ENCODE results near the gene RNF144A. TPM values are rescaled to one million over a fixed set of nuclear protein-coding genes. Genes with fewer than 3 reads are reported as not detected.

The RNF144A gene
- total and polyA plus RNA-seq, 2 donors from 2014 or later: 4.2 to 12.3 TPM

GRCh38 chr2:7060631-7061449, 143.6 kb downstream of the RNF144A start:
- Histone ChIP-seq H3K4me3 (ENCODE audit: low read length in 3 of 3) (no peak overlapping the region), H3K36me3 (ENCODE audit: control insufficient read depth in 2 of 3, insufficient read depth in 3 of 3, low read length in 3 of 3) (no peaks in the 10 kb centered on the region), H3K9ac (ENCODE audit: low read length in 3 of 3) (no peak overlapping the region), H3K27ac (ENCODE audit: low read depth in 2 of 2, low read length in 2 of 2) (peak overlapping the region in 1 of 2 donors; percentile 14), H3K4me1 (ENCODE audit: control insufficient read depth in 2 of 3, insufficient read depth in 2 of 3, low read depth in 1 of 3, low read length in 3 of 3) (no peaks in the 10 kb centered on the region), H3K9me3 (ENCODE audit: control insufficient read depth in 2 of 3, insufficient read depth in 1 of 3, low read length in 3 of 3) (no peaks in the 10 kb centered on the region), H3K27me3 (ENCODE audit: control insufficient read depth, insufficient read depth, low read length) (no peaks in the 10 kb centered on the region)
- no peak for FAIRE-seq
- TF ChIP-seq CTCF (IDR thresholded peaks at IDR 0.05; ENCODE audit: borderline replicate concordance, extremely low read depth, insufficient read depth): no peak
- intact Hi-C loops (cut with DNase I): no loop called here
- DNase-seq: peak in 3 of 5 donors; percentile 17 to 72 (median 57)

GRCh38 chr2:7061450-7061789, 144.2 kb downstream of the RNF144A start:
- TF ChIP-seq CTCF (IDR thresholded peaks at IDR 0.05; ENCODE audit: borderline replicate concordance, extremely low read depth, insufficient read depth): no peak
- Histone ChIP-seq H3K9ac (ENCODE audit: low read length in 3 of 3) (no peak overlapping the region), H3K9me3 (ENCODE audit: control insufficient read depth in 2 of 3, insufficient read depth in 1 of 3, low read length in 3 of 3) (no peaks in the 10 kb centered on the region), H3K36me3 (ENCODE audit: control insufficient read depth in 2 of 3, insufficient read depth in 3 of 3, low read length in 3 of 3) (no peaks in the 10 kb centered on the region), H3K27ac (ENCODE audit: low read depth in 2 of 2, low read length in 2 of 2) (peak overlapping the region in 1 of 2 donors; percentile 14), H3K4me3 (ENCODE audit: low read length in 3 of 3) (no peak overlapping the region), H3K27me3 (ENCODE audit: control insufficient read depth, insufficient read depth, low read length) (no peaks in the 10 kb centered on the region), H3K4me1 (ENCODE audit: control insufficient read depth in 2 of 3, insufficient read depth in 2 of 3, low read depth in 1 of 3, low read length in 3 of 3) (no peaks in the 10 kb centered on the region)
- intact Hi-C loops (cut with DNase I): no loop called here
- no peak for DNase-seq
- FAIRE-seq: no peak

- no peaks in the 10 kb centered on the region for H3K4me1 ChIP-seq (ENCODE audit: control insufficient read depth in 2 of 3, insufficient read depth in 2 of 3, low read depth in 1 of 3, low read length in 3 of 3)
- intact Hi-C loops (cut with DNase I): no loop called here
- DNase-seq (no peak), FAIRE-seq (no peak)
- no peak overlapping the region for H3K27ac ChIP-seq (ENCODE audit: low read depth in 2 of 2, low read length in 2 of 2)
- no peak for TF ChIP-seq CTCF (IDR thresholded peaks at IDR 0.05; ENCODE audit: borderline replicate concordance, extremely low read depth, insufficient read depth)
- no peaks in the 10 kb centered on the region for H3K9me3 ChIP-seq (ENCODE audit: control insufficient read depth in 2 of 3, insufficient read depth in 1 of 3, low read length in 3 of 3)
- no peak overlapping the region for H3K9ac ChIP-seq (ENCODE audit: low read length in 3 of 3)
- H3K4me3 ChIP-seq (ENCODE audit: low read length in 3 of 3): no peak overlapping the region
- no peaks in the 10 kb centered on the region for H3K27me3 ChIP-seq (ENCODE audit: control insufficient read depth, insufficient read depth, low read length)
- no peaks in the 10 kb centered on the region for H3K36me3 ChIP-seq (ENCODE audit: control insufficient read depth in 2 of 3, insufficient read depth in 3 of 3, low read length in 3 of 3)
Observed at GRCh38 chr2:7061921-7062320, 144.7 kb downstream of the RNF144A start.

Data from kidney (tissue), 14 donors.